HepG2 (cell line): ENCODE results near the gene FAM78A. TPM values are rescaled to one million over a fixed set of nuclear protein-coding genes. Genes with fewer than 3 reads are reported as not detected.

ENCODE experiments used
- BCLAF1 ChIP-seq: fragments of 450-650 bp; IDR thresholded peaks from 2 replicates; pipeline ENCODE4 v1.6.1; 2017; ENCODE audit warnings: mild to moderate bottlenecking
- CENPBD1 ChIP-seq: sonication (generic); formaldehyde crosslinking; IDR thresholded peaks from 2 replicates; pipeline ENCODE4 v1.8.0; 2022; ENCODE audit warnings: missing genetic modification reagents, low read depth, mild to moderate bottlenecking, borderline replicate concordance
- ELK4 ChIP-seq: sonication (generic); formaldehyde crosslinking; IDR thresholded peaks from 2 replicates; pipeline ENCODE4 v1.9.0; 2021; ENCODE audit warnings: missing genetic modification reagents, borderline replicate concordance
- FLYWCH1 ChIP-seq: sonication (generic); formaldehyde crosslinking; IDR thresholded peaks from 2 replicates; pipeline ENCODE4 v1.8.1; 2023; ENCODE audit warnings: mild to moderate bottlenecking, missing genetic modification reagents
- HIC2 ChIP-seq: sonication (generic); formaldehyde crosslinking; IDR thresholded peaks from 2 replicates; pipeline ENCODE4 v1.9.0; 2022; ENCODE audit warnings: low read depth, missing genetic modification reagents
- IKZF5 ChIP-seq: IDR thresholded peaks from 2 replicates; pipeline ENCODE4 v1.6.1; 2018; ENCODE audit warnings: missing genetic modification reagents, mild to moderate bottlenecking, missing compliant biosample characterization
- KLF16 ChIP-seq, 2 experiments: sonication (generic) in 1 of 2; formaldehyde crosslinking in 1 of 2; IDR thresholded peaks; 2 replicates each; pipeline versions ENCODE4 v1.6.1 to v1.8.0; 2016 to 2023; ENCODE audit warnings: missing genetic modification reagents in 2 of 2, missing compliant biosample characterization in 1 of 2
- MLLT10 ChIP-seq: sonication (generic); formaldehyde crosslinking; IDR thresholded peaks from 2 replicates; pipeline ENCODE4 v1.4.0; 2020; ENCODE audit warnings: missing genetic modification reagents
- MYNN ChIP-seq: sonication (generic); formaldehyde crosslinking; IDR thresholded peaks from 2 replicates; pipeline ENCODE4 v1.4.0; 2020; ENCODE audit warnings: mild to moderate bottlenecking, low read depth, missing genetic modification reagents
- PHB2 ChIP-seq: fragments of 450-650 bp; IDR thresholded peaks from 2 replicates; pipeline ENCODE4 v1.6.1; 2018; ENCODE audit not compliant: partially characterized antibody
- PHF5A ChIP-seq: IDR thresholded peaks from one replicate; pipeline ENCODE4 v1.6.1; 2018; ENCODE audit warnings: low read depth, missing genetic modification reagents; ENCODE audit not compliant: unreplicated experiment
- POLR2G ChIP-seq: fragments of 200-400 bp; formaldehyde crosslinking; IDR thresholded peaks from 2 replicates; pipeline ENCODE4 v1.6.1; 2018; ENCODE audit warnings: mild to moderate bottlenecking, low read depth, low read length, moderate library complexity
- RBFOX2 ChIP-seq: fragments of 200-400 bp; formaldehyde crosslinking; IDR thresholded peaks from 2 replicates; pipeline ENCODE4 v1.6.1; 2017; ENCODE audit warnings: low read depth, mild to moderate bottlenecking, low read length
- SRF ChIP-seq: IDR thresholded peaks from 2 replicates; pipeline ENCODE4 v1.6.1; 2011; ENCODE audit warnings: mild to moderate bottlenecking, low read depth, low read length, moderate library complexity
- TAF15 ChIP-seq: fragments of 200-400 bp; formaldehyde crosslinking; IDR thresholded peaks from one replicate; pipeline ENCODE4 v1.6.1; 2018; ENCODE audit warnings: mild to moderate bottlenecking, low read depth, low read length; ENCODE audit not compliant: poor library complexity, severe bottlenecking
- TFAP4 ChIP-seq: sonication (generic); IDR thresholded peaks from 2 replicates; pipeline ENCODE4 v1.6.1; 2016; ENCODE audit warnings: low read depth, borderline replicate concordance
- ZNF382 ChIP-seq: sonication (generic); formaldehyde crosslinking; IDR thresholded peaks from 2 replicates; pipeline ENCODE4 v1.5.0; 2020; ENCODE audit warnings: missing genetic modification reagents, mild to moderate bottlenecking, borderline replicate concordance
- ZNF546 ChIP-seq: sonication (generic); formaldehyde crosslinking; conservative IDR thresholded peaks from 2 replicates; pipeline ENCODE4 v1.8.1; 2023; ENCODE audit warnings: mild to moderate bottlenecking, missing genetic modification reagents
- ZNF784 ChIP-seq: sonication (generic); formaldehyde crosslinking; IDR thresholded peaks from 2 replicates; pipeline ENCODE4 v1.5.1; 2020; ENCODE audit warnings: missing genetic modification reagents, mild to moderate bottlenecking, borderline replicate concordance
- polyA plus RNA-seq, 8 experiments: library from polyadenylated mRNA; depleted of rRNA in 3 of 8; stranded (reverse) in 7 of 8; unstranded in 1 of 8; fragments of >200 nt; fragmentation: Illumina TruSeq in 4 of 8; extraction: Trizol in 4 of 8; gene quantifications; 2 replicates each; pipeline versions ENCODE4 v1.2.1 to v1.2.3, GENCODE V29; 2011 to 2016; ENCODE audit warnings: low read depth in 4 of 8, missing spikeins in 1 of 8, mixed read lengths in 1 of 8; ENCODE audit not compliant: insufficient read depth in 1 of 8
- total RNA-seq, 5 experiments: library from RNA; depleted of rRNA; stranded (reverse); fragments of >200 nt; fragmentation: Illumina TruSeq; extraction: Trizol; gene quantifications; 2 replicates each; pipeline ENCODE4 v1.2.3, GENCODE V29; 2016; ENCODE audit warnings: low read depth in 1 of 5

The FAM78A gene
- total and polyA plus RNA-seq, 2 of the 13 experiments (the other 11 are each of a cell fraction or from before 2014, with no cell fraction given): 0.18 to 0.62 TPM

- TF ChIP-seq CENPBD1 (CRISPR knock-in tag) (no peak), MLLT10 (CRISPR knock-in tag) (no peak), ZNF784 (CRISPR knock-in tag) (no peak), TFAP4 (peak; percentile 49; the same call in 1 of the 2 replicates), ZNF546 (peak; percentile 73; the same call in 1 of the 2 replicates), PHB2 (no peak), SRF (no peak), POLR2G (peak; percentile 53; the same call in 1 of the 2 replicates), MYNN (CRISPR knock-in tag) (no peak), IKZF5 (CRISPR knock-in tag) (0 out of 2 replicates have a peak, but pooled peaks have one; percentile 17), RBFOX2 (peak; percentile 44; the same call in 1 of the 2 replicates), FLYWCH1 (CRISPR knock-in tag) (no peak), TAF15 (no peak), ELK4 (CRISPR knock-in tag) (no peak), ZNF382 (CRISPR knock-in tag) (no peak), KLF16 (CRISPR knock-in tag; IDR thresholded peaks at IDR 0.05) (no peak), HIC2 (peak; percentile 57; the same call in 1 of the 2 replicates), PHF5A (CRISPR knock-in tag) (no peak), BCLAF1 (no peak)
Measured at GRCh38 chr9:131289301-131290035, 13.2 kb upstream of the FAM78A start, which contains the start of gene PLPP7 (continued).
